GM23338 (cell line): ENCODE data around the gene PTBP3.

ENCODE experiments used
- CREB1 ChIP-seq: fragments of 250-450 bp; sonication (Bioruptor Pico); IDR thresholded peaks from 2 replicates; pipeline ENCODE4 v1.5.0; 2020; ENCODE audit warnings: low read depth, mild to moderate bottlenecking, moderate library complexity
- EZH2 ChIP-seq: fragments of 200-600 bp; sonication (generic); IDR thresholded peaks from one replicate; pipeline ENCODE4 v1.8.0; 2017; ENCODE audit warnings: antibody characterized with exemption, mild to moderate bottlenecking, low read depth; ENCODE audit not compliant: unreplicated experiment
- EZH2phosphoT487 ChIP-seq: fragments of 200-600 bp; sonication (generic); IDR thresholded peaks from one replicate; pipeline ENCODE4 v1.8.1; 2018; ENCODE audit warnings: antibody characterized with exemption; ENCODE audit not compliant: unreplicated experiment
- JUNB ChIP-seq: IDR thresholded peaks from one replicate; pipeline ENCODE4 v1.6.1; 2016; ENCODE audit warnings: antibody characterized with exemption; ENCODE audit not compliant: unreplicated experiment
- POLR2AphosphoS5 ChIP-seq: IDR thresholded peaks from 2 replicates; pipeline ENCODE4 v1.6.1; 2016; ENCODE audit warnings: antibody characterized with exemption, low read depth
- ZNF331 ChIP-seq: fragments of 250-450 bp; sonication (Bioruptor Pico); IDR thresholded peaks from 2 replicates; pipeline ENCODE4 v1.5.0; 2020; ENCODE audit warnings: low read depth, mild to moderate bottlenecking, moderate library complexity
- TF ChIP-seq, protein P1 (sequence below): IDR thresholded peaks from one replicate; pipeline ENCODE4 v1.6.1; 2018; ENCODE audit warnings: antibody characterized with exemption; ENCODE audit not compliant: unreplicated experiment
- TF ChIP-seq, protein P2 (sequence below), 2 experiments: fragments of 200-600 bp in 1 of 2; sonication (generic) in 1 of 2; conservative IDR thresholded peaks; 2 replicates each; pipeline versions ENCODE4 v1.5.1 to v1.6.1; 2016 to 2017; ENCODE audit warnings: antibody characterized with exemption in 2 of 2, low read depth in 2 of 2, mild to moderate bottlenecking in 2 of 2, moderate library complexity in 1 of 2

GRCh38 chr9:112280904-112281303 lies 52.5 kb downstream of the PTBP3 start:
- TF ChIP-seq, protein P1, sequence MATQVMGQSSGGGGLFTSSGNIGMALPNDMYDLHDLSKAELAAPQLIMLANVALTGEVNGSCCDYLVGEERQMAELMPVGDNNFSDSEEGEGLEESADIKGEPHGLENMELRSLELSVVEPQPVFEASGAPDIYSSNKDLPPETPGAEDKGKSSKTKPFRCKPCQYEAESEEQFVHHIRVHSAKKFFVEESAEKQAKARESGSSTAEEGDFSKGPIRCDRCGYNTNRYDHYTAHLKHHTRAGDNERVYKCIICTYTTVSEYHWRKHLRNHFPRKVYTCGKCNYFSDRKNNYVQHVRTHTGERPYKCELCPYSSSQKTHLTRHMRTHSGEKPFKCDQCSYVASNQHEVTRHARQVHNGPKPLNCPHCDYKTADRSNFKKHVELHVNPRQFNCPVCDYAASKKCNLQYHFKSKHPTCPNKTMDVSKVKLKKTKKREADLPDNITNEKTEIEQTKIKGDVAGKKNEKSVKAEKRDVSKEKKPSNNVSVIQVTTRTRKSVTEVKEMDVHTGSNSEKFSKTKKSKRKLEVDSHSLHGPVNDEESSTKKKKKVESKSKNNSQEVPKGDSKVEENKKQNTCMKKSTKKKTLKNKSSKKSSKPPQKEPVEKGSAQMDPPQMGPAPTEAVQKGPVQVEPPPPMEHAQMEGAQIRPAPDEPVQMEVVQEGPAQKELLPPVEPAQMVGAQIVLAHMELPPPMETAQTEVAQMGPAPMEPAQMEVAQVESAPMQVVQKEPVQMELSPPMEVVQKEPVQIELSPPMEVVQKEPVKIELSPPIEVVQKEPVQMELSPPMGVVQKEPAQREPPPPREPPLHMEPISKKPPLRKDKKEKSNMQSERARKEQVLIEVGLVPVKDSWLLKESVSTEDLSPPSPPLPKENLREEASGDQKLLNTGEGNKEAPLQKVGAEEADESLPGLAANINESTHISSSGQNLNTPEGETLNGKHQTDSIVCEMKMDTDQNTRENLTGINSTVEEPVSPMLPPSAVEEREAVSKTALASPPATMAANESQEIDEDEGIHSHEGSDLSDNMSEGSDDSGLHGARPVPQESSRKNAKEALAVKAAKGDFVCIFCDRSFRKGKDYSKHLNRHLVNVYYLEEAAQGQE = no peak
- TF ChIP-seq, protein P2, sequence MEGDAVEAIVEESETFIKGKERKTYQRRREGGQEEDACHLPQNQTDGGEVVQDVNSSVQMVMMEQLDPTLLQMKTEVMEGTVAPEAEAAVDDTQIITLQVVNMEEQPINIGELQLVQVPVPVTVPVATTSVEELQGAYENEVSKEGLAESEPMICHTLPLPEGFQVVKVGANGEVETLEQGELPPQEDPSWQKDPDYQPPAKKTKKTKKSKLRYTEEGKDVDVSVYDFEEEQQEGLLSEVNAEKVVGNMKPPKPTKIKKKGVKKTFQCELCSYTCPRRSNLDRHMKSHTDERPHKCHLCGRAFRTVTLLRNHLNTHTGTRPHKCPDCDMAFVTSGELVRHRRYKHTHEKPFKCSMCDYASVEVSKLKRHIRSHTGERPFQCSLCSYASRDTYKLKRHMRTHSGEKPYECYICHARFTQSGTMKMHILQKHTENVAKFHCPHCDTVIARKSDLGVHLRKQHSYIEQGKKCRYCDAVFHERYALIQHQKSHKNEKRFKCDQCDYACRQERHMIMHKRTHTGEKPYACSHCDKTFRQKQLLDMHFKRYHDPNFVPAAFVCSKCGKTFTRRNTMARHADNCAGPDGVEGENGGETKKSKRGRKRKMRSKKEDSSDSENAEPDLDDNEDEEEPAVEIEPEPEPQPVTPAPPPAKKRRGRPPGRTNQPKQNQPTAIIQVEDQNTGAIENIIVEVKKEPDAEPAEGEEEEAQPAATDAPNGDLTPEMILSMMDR (conservative IDR thresholded peaks at IDR 0.05; ENCODE audit: low read depth in 2 of 2) = no peak
- TF ChIP-seq POLR2AphosphoS5 (no peak), EZH2 (no peak), JUNB (no peak), ZNF331 (CRISPR knock-in tag) (no peak), EZH2phosphoT487 (no peak), CREB1 (CRISPR knock-in tag) (no peak)
